WI38 (cell line): ENCODE measurements around the gene DENND4B.

Source experiments
- H3K4me3 ChIP-seq: 2 replicates; pipeline ENCODE4 v1.5.1; 2011; ENCODE audit warnings: low read depth, mild to moderate bottlenecking, control low read depth, low read length
- TF ChIP-seq, protein P1 (sequence below): IDR thresholded peaks from 2 replicates; pipeline ENCODE4 v1.5.1; 2012; ENCODE audit warnings: low read depth, mild to moderate bottlenecking, control low read depth, low read length

Gene DENND4B

GRCh38 chr1:153936011-153936802 lies 10.3 kb downstream of the DENND4B start:
- H3K4me3 ChIP-seq = no peak overlapping the region
- TF ChIP-seq, protein P1, sequence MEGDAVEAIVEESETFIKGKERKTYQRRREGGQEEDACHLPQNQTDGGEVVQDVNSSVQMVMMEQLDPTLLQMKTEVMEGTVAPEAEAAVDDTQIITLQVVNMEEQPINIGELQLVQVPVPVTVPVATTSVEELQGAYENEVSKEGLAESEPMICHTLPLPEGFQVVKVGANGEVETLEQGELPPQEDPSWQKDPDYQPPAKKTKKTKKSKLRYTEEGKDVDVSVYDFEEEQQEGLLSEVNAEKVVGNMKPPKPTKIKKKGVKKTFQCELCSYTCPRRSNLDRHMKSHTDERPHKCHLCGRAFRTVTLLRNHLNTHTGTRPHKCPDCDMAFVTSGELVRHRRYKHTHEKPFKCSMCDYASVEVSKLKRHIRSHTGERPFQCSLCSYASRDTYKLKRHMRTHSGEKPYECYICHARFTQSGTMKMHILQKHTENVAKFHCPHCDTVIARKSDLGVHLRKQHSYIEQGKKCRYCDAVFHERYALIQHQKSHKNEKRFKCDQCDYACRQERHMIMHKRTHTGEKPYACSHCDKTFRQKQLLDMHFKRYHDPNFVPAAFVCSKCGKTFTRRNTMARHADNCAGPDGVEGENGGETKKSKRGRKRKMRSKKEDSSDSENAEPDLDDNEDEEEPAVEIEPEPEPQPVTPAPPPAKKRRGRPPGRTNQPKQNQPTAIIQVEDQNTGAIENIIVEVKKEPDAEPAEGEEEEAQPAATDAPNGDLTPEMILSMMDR = no peak

DNA sequence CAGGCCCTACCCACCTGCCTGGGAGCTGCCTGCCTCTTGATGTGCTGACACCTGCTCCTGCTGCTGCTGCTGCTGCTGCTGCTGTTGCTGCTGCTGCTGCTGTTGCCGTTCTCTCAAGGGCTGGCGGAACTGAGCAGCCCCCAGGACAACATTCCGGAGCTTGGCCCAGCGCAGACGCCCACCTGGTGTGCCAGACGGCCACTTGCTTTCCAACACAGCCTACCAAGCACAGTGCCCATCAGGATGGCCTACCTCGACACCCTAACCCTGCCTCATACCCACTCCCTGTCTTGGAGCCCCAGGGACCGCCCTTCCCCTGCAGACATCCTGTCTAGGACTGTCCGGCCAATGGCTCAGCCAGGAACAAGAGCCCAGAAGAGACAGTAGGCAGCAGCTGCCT lies 11.8 kb downstream of the DENND4B start:
- TF ChIP-seq, protein P1 = no peak

GRCh38 chr1:153933955-153934354 lies 12.6 kb downstream of the DENND4B start:
- no peak overlapping the region for H3K4me3 ChIP-seq
- TF ChIP-seq, protein P1 = no peak

More for the DNA sequence above, 11.8 kb downstream of the DENND4B start:
- H3K4me3 ChIP-seq = no peak overlapping the region

DNA sequence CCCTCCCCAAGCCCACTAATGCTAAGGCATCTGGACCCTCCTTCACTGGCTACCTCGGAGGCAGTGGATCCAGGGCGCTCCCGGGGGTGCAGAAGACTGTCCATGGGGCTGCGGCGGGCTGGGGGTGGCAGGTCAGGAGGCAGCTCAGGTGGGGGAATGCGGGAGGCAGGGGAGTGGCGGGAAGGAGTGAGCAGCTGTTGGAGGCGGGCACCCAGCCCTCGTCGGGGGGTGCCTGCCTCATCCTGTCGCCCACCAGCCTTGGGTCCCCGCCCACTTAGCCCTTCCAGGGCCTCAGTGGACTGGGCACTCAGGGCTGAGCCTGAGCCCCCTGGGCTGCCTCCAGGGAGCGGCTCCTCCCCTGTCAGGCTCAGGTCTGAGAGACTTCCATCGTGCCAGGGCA lies 13.1 kb downstream of the DENND4B start:
- TF ChIP-seq, protein P1 = no peak
- H3K4me3 ChIP-seq = no peak overlapping the region

GRCh38 chr1:153932156-153933131 lies 14.1 kb downstream of the DENND4B start:
- TF ChIP-seq, protein P1 = no peak
- H3K4me3 ChIP-seq = no peak overlapping the region

- H3K4me3 ChIP-seq = no peak overlapping the region
- TF ChIP-seq, protein P1 = no peak
Measured at GRCh38 chr1:153929981-153930948, 16.3 kb downstream of the DENND4B start.
